ENCODE results near the gene CHCHD6.

CHCHD6 gene, protein sequence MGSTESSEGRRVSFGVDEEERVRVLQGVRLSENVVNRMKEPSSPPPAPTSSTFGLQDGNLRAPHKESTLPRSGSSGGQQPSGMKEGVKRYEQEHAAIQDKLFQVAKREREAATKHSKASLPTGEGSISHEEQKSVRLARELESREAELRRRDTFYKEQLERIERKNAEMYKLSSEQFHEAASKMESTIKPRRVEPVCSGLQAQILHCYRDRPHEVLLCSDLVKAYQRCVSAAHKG

DNA sequence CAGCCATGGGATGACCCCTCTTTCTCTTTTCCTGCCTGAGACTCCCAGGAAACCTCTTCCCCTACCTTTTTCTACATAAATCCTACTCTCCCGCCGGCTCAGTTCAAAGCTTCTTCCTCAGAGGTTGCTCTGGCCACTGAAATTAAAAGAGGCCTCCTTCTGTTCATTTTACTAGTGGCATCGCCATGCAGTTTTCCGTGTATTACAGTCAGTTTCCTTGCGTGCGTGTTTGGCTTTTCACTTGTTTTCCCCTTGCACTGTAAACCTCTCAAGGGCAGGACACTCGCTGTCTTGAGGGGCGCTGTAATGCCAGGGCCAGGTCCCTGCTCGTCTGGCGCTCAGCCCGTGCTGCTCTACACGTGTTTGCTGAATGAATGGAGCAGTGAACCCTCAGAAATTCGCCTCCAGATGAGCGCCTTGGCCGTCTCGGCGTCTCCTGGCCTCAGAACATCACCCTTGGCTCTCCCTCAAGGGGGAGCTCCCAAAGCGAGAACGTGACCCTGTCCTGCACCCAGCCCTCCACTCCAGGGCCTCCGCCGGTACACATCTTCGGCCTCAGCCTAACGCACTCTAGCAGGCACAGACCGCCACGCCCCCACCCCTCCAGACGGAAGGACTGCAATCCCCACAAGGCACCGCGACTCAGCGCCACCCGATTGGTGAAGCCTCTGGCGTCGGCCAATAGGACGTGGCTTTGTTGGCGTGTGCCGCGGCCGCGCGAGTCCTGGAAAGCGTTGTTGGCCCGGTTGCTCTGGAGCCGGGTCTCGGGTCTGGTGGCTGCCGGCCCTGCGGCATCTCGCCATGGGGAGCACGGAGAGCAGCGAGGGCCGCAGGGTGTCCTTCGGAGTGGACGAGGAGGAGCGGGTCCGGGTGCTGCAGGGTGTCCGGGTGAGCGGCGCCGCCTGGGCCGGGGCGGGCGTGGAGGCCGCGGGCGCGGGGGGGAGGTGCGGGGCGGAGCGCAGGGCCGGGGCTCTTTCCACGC lies at the start of gene CHCHD6:
Gene CHCHD6 (plus strand): TSS at position 729 of the 982 bp plus-strand sequence. CDS start 73 bp downstream, at position 802.
- DNase-seq, result peak; percentile 95

DNA sequence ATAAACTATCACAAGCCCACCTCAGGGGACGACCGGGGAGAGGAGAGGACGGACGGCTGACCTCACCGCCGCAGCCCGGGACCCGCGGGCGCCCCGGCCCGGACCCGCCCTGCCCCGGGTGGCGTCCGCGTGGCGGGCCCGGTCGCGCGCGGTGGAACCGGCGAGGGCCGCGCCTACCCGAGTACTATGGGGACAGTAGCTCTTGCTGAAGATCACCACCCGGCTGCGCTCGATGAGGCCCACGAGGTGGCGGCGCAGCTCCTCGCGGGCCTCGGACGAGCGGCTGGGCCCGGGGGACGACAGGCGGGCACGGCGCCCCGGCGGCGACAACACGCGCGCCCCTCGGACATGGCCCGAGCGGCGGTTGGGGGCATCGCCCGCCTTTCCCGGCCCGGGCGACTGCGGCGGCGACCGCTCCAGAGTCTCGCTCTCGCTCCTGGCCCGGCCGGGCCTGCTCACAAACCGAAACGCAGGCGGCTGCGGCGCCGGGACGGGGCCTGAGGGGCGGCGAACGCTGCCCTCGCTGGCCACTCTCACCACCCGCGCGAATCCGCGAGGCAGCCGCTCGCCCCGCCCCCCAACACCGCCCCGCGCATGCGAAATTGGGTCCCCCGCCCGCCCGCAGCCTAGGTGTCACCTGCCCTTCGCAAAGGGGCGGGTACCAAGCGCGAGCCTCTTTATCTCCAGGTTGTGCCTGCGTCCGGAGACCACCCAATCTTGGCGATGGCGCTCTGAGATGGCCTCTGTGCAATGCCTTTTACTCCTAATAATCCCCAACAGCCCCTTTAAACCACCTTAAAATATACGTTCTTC lies 49.3 kb upstream of the CHCHD6 start, which contains the start of gene TXNRD3:
Gene TXNRD3 (minus strand): TSS at position 554 of the 813 bp plus-strand sequence.
- DNase-seq, result peak; percentile 65

DNA sequence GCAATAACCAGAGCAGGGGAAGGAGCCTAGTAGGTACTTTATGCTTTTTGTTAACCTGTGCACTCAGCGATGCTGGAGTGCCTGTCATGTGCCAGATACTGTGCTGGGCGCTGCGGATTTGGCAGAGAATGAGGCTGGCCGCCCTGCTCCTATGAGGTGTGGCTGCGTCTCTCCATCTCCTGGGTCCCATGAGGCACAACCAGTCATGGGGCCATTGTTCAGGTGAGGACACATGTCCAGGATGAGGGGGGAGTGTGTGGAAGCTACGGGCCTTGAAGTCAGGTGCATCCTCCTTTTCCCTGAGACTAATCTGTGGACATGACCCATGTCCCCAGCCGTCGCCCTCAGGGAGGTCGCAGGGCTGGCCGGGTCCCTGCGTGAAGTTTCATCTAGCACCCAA lies 48.2 kb upstream of the CHCHD6 start:
- DNase-seq, result no peak

DNA sequence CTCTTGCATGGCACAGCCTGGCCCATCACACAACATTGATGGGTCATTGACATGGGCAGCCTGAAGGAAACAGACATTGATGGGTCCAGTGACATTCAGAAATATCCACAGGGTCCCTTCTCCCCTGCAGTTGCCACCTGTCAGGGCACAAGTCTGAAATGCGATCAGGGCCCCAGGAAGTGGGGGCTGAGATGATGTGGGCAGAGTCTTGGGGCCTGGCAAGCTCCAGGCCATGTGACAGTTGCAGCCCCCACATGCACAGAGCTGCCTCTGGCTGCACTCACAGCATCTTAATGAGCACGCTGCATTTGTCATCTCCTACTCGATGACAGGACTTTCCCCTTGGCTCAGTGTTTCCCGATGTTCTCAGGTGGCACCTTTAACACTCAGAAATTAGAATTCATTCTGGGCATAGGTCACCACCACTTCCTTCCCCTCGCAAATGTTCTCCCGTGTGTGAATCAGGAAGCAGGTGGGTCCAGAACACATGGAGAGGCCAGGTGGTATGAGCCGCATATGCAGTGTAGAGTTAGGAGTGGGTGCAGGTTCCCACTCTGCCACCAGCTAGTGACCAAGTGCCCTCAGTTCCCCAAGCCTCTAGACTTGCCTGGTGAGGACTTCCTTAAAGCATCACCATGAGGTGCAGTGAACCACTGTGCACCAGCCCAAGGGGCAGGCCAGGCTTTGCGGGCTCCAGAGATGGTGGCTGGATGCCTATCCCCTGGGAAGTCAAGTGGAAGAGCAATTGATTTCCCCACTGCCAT lies 47.5 kb upstream of the CHCHD6 start:
- DNase-seq, result no peak

DNA sequence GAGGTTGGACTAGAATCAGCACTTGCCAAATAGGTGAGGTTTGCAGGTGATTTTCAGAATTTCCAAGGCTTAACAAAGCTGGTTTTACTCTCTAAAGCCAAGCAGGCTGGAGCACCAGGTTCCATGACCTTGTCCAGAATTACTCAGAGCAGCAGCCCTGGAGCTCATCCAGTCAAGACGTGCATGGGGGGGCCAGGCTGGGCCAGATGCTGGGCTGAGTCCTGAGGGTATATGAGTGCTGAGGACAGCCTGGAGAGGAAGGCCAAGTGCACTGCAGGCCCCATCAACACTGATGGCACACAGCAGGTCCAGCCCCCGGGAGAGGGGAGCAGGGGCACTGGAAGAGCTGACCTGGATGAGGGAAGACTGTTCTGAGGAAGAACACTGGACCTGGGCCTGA lies 46.1 kb upstream of the CHCHD6 start:
- no peak for DNase-seq

DNA sequence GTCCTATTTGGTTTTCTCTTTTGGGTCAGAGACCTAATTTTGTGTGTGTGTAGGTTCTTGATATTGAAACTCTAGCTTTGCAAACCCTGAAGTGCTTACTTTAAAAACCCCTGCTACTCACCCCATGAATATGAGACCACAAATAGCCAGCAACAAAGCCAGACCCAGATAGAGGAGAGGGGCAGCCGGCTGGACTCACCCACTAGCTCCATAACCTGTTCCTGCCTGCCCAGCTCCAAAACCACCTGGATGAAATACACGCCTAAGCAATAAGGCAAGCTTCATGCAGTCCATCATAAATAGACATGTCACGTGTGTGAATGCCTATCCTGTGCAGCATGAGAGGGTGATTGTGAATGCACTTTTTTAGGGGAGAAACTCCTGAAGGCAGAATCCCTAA lies 45.5 kb upstream of the CHCHD6 start:
- no peak for DNase-seq

DNA sequence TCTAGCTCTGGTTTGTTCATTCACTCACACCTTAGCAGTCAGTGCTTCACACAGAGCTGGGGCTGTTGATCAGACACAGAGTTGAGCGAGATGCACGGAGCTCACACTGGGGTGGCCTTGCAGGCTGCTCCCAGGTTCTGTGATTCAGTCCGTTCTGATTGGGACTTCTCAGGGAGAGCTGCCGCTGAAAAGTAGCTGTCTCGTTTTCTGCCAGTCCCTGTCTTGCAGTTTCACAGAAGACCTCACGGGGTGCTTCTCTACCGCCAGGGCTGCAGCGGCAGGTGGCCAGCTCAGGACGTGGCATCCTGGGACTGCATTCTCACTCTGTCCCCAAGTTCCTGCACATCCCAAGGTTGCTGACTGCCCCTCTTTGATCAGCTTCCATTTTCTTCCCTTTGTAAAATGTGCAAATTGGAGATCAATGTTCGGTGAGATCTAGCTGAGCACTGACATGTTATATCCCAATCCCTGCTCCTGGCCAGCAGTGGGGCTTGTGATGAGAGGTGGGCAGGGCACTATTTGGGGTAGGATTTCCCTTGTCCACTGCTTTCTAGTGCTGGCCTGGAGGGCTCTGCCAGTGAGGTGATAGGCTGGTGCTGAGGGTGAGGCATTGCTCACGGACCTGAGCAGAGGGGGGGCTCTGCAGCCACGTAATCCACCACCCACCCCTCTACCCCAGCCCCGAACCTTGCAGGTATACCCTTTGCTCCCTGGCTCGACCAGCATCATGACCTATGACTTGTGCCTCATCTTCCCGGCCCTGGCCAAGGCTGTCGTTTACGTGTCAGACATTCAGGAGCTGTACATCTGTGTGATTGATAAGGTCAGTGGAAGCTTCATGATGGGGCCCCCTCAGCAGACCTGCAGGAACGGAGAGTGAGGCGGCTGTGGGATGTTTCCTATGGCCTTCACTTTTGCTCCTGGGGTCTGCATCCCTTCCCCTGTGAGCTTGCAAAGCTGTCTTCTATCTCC lies 43.8 kb upstream of the CHCHD6 start:
- DNase-seq, result no peak

DNA sequence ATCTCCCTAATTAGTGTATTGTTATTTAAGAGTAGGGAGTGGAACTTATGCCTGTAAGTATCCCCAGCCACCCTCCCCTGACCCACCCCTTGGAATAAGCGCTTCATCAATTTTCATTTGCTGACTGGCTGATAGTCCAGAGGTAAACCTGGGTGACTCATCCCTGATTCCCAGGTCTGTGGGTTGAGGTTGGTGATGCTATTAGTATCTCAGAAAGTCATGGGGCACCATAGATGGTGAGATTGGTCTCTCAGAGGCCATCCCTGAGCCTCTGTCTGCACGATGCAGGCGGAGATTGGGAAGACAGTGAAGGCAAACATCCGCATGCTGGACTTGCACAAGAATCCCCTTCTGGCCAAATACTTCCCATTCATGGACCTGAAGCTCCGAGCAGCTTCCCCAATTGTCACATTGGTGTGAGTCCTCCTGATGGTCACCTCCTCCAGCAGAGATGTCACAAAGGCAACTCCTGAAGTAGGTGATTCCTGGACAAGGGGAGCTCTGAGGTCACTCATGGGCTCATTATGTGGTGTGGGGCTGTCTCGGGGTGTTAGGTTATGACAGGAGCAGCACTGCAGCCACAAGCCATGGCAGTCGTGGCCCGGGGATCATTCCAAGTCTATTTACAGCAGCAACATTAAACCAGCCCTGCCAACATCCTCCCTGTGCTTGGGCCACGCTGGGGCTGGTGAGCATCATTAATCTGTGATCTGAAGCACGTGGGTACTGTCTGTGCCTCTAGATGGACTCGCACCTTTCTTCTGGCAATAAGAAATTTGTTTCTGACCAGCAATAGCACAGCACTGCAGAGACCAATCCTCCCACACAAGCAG lies 42.3 kb upstream of the CHCHD6 start:
- DNase-seq, result no peak

DNA sequence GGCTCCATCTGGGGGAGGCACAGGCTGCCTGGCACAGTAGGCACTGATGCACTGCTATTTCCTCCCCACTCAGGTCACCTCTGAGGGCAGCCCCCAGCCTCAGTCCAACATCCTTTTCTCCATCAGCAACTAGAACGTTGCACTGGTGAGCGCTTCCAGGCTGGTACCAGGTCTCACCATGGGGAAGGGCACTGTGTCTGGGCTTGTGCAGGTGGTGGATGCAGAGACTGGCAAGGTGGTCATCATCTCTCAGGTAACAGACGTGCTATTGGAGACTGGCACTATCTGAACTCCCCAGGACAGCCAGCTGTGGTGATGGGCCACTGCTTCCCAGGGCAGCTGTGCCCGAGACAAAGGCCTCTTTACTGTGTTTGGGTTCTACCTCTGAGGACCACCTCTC lies 40.8 kb upstream of the CHCHD6 start:
- DNase-seq, result no peak

DNA sequence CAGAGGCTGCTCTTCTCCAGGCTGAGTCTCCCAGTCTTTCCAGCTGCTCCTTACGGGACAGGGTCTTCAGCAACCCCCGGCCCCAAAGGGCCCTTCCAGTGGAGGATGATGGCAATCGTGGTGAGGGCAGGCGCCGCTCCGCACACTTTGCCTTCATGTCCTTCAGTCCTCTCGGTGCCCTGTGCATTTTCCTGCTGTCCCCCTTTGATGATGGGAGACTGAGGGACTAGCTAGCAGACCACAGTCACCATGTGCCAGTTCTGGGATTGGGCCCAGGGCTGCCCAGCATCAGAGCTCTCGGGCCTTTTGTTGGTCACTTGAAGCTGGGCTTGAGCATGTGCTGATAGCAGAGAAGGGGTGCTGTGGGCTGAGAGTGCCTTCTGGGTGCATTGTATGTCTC lies 40.3 kb upstream of the CHCHD6 start:
- no peak for DNase-seq

DNA sequence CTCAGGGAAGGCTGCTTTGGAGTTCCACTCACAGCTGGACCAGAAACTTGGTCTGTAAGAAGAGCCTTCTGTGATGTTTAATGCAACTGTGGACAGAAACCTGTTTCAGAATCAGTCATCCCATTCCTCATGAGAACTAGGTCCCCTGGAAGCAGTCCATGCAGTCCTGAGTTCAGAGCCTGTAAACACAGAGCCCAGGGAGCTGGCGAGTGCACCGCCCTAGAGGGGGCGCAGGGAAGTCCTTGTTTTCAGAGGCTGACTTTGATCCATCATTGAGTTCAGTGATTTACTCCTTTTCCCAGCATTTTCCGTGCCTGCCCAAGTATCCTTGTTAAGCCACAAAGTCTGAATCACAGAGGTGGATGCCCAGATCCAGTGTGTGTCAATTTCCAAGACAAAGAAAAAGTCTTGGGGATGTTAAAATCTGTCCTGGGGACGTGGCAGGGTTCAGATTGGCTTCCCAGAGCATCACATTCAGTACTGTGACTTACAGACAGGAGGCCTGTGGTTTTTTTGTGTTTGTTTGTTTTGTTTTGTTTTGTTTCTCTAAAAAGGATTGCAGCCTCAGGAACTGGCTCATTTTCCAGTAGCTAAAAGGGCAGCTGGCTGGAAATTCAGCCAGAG lies 39.3 kb upstream of the CHCHD6 start:
- DNase-seq, result no peak

DNA sequence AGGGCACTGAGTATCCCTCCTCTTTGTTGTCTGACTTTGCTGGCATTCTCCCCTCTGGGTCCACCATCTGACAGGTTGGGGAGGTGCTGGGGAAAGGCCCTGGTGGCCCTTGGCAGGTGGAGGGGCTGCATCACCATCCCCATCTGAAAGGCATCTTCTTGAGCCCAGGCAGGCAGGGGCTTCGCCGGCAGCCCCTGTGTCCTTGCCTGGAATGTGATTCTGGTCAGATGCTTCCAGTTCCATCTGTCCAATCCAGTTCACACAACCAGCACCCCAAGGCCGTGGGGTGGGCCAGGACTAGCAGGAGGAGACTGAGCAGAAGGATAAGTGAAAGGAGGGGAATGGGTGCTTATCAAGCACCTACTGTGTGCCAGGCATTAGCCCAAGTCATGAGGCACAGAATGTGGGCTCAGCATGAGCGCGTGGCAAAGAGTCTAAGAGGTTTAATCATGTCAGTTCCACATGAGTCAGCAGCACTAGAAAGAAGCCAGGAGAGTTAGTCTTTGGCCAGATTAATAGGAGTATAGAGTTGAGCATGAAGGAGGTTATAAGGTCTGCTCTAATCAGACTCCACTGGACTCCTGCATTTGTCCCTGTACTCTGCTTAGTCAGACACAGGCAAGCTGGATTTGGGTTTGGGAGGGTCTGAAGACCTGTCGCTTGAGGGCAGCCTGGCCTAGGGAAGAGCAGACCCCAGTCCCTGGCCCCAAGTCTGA lies 38.7 kb upstream of the CHCHD6 start:
- no peak for DNase-seq

DNA sequence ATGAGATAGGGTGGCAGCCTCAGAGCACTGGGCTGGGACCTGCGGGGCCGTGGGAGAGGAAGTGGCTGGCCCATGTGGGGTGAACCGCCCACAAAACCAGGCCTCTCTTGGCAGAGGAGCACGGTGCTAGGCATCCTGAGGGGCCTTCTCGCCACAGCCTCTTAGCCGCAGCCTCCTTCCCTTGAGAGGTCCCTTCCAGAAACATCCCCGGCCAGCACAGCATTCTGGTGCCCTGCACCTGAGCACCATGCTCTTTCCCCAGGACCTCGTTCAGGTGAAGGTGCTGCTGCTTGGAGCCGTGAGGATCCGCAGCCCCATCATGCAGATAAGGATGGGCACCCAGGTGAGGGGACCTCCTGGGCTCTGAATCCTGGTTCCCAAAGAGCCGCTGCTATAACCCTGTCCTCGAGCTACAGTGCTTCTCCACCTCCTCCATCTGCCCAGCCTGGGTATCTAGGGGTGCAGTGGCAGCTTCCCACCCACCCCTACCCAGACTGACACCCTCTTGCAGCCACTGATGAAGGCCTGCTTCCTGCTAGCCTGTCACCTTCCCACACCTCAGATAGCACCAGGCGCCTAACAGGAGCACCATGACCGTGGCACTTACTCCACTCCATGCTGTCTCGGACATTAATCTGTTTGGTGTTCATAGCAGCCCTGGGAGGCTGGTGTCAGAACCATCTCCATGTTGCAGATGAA lies 37.9 kb upstream of the CHCHD6 start:
- DNase-seq, result no peak

DNA sequence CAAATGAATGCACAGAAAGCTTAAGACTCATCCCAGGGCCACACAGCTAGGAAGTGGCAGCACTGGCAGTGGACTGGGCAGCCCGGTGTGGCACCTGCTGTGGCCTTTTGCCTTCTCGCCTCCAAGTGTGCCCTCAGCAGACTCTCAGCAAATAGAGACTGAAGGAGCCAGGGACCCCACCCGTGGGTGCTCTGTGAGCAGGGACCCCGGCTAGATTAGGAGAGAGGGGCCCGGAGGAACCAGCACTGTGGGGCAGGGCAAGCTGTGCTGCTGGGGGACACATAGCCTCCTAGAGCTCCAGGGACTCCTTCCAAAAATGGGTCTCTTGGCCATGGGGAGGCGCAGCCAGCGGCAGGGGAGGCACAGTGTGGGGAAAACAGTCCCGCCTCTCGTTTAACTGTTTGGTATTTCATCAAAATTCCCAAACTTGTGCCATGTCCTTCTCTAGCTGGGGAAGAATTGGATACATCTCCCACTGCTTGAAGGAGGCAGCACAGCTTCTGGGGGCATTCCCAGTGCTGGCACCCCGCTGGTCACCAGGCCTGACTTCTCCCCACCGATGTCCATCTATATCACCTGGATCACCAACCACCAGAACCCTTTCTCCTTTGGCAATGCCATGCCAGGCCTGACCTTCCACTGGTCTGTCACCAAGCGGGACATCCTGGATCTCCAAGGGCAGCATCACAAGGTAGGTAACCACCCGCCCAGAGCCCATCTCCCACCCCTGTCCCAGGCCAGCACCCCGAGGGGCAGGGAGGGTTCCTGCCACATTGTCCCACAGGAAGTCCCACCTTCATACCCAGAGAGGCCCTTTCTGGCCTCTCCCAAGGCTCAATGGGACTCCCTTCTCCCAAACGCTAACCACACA lies 37.1 kb upstream of the CHCHD6 start:
- DNase-seq, result no peak

DNA sequence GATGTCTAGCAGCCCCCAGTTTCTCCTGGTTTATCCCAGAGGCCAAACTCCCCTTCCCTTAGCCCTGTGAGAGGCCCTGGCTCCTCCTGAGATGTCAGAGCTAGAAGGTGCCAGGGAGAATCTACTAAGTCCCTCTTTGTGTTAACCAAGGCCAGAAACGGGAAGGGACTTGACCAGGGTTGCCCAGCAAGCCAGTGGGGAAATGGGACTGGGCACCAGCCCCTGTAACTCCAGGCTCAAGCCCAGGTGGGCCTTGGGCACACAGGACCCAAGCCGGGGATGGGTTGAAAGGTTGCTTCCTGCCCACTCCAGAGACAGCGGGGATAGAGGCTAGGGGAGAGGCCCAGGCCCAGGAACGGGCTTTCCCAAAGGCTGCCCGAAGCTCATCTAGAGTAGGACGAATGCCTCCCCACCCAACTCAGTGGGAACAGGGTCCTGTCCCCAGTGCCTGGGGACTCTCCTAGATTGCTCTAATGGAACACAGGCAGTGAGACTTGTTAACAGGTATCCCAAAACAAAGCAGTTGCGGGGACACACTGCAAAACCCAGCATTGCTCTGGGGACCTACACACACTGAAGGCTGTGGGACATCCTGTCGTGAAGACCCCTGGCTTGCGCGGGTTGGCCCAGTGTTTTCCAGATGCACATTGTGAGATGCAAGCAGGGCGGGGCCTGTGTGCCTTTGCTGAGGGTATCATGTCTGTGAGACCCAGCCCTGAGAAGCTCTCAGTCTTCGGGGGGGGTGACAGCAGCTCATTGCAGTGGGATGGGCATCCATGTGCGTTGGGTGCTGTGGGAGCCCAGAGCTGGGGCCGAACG lies 36.2 kb upstream of the CHCHD6 start:
- no peak for DNase-seq
